Adrenal gland (tissue), 5 donors: ENCODE data around the gene TNFRSF1B.

ENCODE experiments used
- POLR2A ChIP-seq, 2 donors: fragments of 450-650 bp; IDR thresholded peaks; one replicate each; pipeline ENCODE4 v1.6.1; 2017; ENCODE audit warnings: antibody characterized with exemption in 2 of 2, mild to moderate bottlenecking in 2 of 2, moderate library complexity in 1 of 2
- TF ChIP-seq, protein P1 (sequence below), 6 experiments: fragments of 450-650 bp in 4 of 6; fragments of 200-600 bp in 2 of 6; sonication (generic) in 1 of 6; IDR thresholded peaks; 1 replicate in 5 of 6; 2 replicates in 1 of 6; pipeline versions ENCODE4 v1.5.1 to v1.8.0; 2016 to 2021; ENCODE audit warnings: antibody characterized with exemption in 6 of 6, mild to moderate bottlenecking in 2 of 6, moderate library complexity in 1 of 6
- donor health status: DM: no; HTN: no; CAD: no.

DNA sequence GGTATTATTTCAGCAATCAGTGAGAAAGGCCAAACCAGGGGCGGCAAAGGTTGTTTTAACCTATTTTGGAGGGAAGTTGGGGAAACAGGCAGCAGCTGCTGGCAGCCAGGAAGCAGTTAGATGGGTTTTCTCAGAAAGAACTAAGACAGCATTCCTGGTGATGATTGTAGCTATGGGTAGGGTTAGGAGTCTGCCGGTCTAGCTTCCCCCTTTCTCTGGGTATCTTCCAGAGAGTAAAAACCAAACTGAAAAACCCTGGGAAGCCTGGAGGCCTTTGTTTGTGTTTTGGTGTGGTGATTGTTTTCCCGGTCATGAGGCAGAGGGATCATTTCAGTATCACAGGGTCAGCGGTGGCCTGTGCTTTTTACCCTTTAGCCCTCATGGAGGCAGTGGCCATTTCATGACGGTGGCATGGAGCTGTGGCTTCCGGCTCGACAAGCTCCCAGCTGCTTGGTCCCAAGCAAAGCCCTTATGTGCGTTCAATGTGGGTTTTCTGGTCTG, 19.5 kb upstream of the TNFRSF1B start:
- TF ChIP-seq, protein P1, sequence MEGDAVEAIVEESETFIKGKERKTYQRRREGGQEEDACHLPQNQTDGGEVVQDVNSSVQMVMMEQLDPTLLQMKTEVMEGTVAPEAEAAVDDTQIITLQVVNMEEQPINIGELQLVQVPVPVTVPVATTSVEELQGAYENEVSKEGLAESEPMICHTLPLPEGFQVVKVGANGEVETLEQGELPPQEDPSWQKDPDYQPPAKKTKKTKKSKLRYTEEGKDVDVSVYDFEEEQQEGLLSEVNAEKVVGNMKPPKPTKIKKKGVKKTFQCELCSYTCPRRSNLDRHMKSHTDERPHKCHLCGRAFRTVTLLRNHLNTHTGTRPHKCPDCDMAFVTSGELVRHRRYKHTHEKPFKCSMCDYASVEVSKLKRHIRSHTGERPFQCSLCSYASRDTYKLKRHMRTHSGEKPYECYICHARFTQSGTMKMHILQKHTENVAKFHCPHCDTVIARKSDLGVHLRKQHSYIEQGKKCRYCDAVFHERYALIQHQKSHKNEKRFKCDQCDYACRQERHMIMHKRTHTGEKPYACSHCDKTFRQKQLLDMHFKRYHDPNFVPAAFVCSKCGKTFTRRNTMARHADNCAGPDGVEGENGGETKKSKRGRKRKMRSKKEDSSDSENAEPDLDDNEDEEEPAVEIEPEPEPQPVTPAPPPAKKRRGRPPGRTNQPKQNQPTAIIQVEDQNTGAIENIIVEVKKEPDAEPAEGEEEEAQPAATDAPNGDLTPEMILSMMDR (IDR thresholded peaks at IDR 0.05), result no peak
- TF ChIP-seq POLR2A (IDR thresholded peaks at IDR 0.05), result no peak
